Activated naive CD4-positive, alpha-beta T cell treated with anti-CD3 and anti-CD28 coated beads for 36 hours (primary cell): ENCODE results near the gene STAT1. TPM values are rescaled to one million over a fixed set of nuclear protein-coding genes. Genes with fewer than 3 reads are reported as not detected.
A peak's percentile ranks its signal among the peaks of the same experiment; 100 is the strongest.

Source experiments
- CTCF ChIA-PET: fragments of 350-600 bp; sonication (Branson Sonifier 250); formaldehyde crosslinking; loops from one replicate; lab custom pipeline; 2021; ENCODE audit warnings: antibody characterized with exemption; lab: Charles Lee
- DNase-seq: peaks from one replicate; pipeline ENCODE4 v3.0.0-alpha.2; 2020
- H3K27ac Mint-ChIP-seq: one replicate; pipeline ENCODE4 v1.8.0; 2021; ENCODE audit warnings: mild to moderate bottlenecking, mixed read lengths
- H3K27me3 Mint-ChIP-seq: one replicate; pipeline ENCODE4 v1.8.0; 2021; ENCODE audit warnings: low read depth, mixed read lengths
- H3K36me3 Mint-ChIP-seq: one replicate; pipeline ENCODE4 v1.8.0; 2021; ENCODE audit warnings: low read depth, mixed read lengths
- H3K4me1 Mint-ChIP-seq: one replicate; pipeline ENCODE4 v1.8.0; 2021; ENCODE audit warnings: low read depth, mixed read lengths
- H3K4me3 Mint-ChIP-seq: one replicate; pipeline ENCODE4 v1.8.0; 2021; ENCODE audit warnings: mild to moderate bottlenecking, moderate library complexity, mixed read lengths
- H3K9me3 Mint-ChIP-seq: one replicate; pipeline ENCODE4 v1.8.0; 2021; ENCODE audit warnings: mixed read lengths
- intact Hi-C: fragments of 100-400 bp; cut with micrococcal nuclease; formaldehyde crosslinking; loops from one replicate; pipeline ENCODE4 v1.15.1; 2023
- total RNA-seq, 2 experiments: library from RNA; stranded (reverse); gene quantifications; one replicate each; pipeline ENCODE4 v1.2.3, GENCODE V29; 2021

The STAT1 gene
- total RNA-seq, 2 experiments from 2014 or later: 376 to 402 TPM

- Mint-ChIP-seq H3K4me3 (no peak overlapping the region), H3K4me1 (peaks cover 34% of the 10 kb centered on the region), H3K36me3 (peaks cover 5% of the 10 kb centered on the region), H3K27me3 (no peaks in the 10 kb centered on the region), H3K27ac (no peak overlapping the region), H3K9me3 (peaks cover 8% of the 10 kb centered on the region)
- CTCF ChIA-PET: interaction anchor here (0.9 to 1.4 kb wide), 4 partner anchors 8 to 140 kb away, joined by 4 to 5 read pairs (median 5); no protein-coding TSS in a partner anchor
- intact Hi-C loops: loop anchor here (1.0 to 2.0 kb wide), 4 partner anchors 99 to 662 kb away; partner anchors contain the start of gene NEMP2
- DNase-seq: no peak
Observed at GRCh38 chr2:191015239-191015638, 1.3 kb upstream of the STAT1 start.

- DNase-seq: peak; percentile 60
- Mint-ChIP-seq H3K27me3 (no peaks in the 10 kb centered on the region), H3K27ac (no peak overlapping the region), H3K4me3 (no peak overlapping the region), H3K4me1 (peaks cover 40% of the 10 kb centered on the region), H3K9me3 (peaks cover 8% of the 10 kb centered on the region), H3K36me3 (peaks cover 11% of the 10 kb centered on the region)
- CTCF ChIA-PET: interaction anchor here (0.8 to 1.7 kb wide), 6 partner anchors 9 to 141 kb away, joined by 3 to 5 read pairs (median 4); no protein-coding TSS in a partner anchor
- intact Hi-C loops: loop anchor here (1.0 to 2.0 kb wide), 10 partner anchors 8 to 662 kb away; partner anchors contain the start of gene NEMP2
Observed at GRCh38 chr2:191014653-191015020, 666 bp upstream of the STAT1 start.

- Mint-ChIP-seq H3K4me1 (peaks cover 38% of the 10 kb centered on the region), H3K9me3 (peaks cover 8% of the 10 kb centered on the region), H3K36me3 (peaks cover 17% of the 10 kb centered on the region), H3K4me3 (no peak overlapping the region), H3K27ac (no peak overlapping the region), H3K27me3 (no peaks in the 10 kb centered on the region)
- no peak for DNase-seq
- intact Hi-C loops: loop anchor here (1.0 kb wide), 1 partner anchor 10 kb away; no protein-coding TSS in a partner anchor
- CTCF ChIA-PET: interaction anchor here (1.4 to 1.7 kb wide), 2 partner anchors 11 to 13 kb away, joined by 4 read pairs; no protein-coding TSS in a partner anchor
Observed at GRCh38 chr2:191013682-191013931, 364 bp downstream of the STAT1 start.

- H3K9me3 Mint-ChIP-seq: peaks cover 8% of the 10 kb centered on the region
- H3K27me3 Mint-ChIP-seq: no peaks in the 10 kb centered on the region
- H3K36me3 Mint-ChIP-seq: peaks cover 22% of the 10 kb centered on the region
- no peak overlapping the region for H3K27ac Mint-ChIP-seq
- CTCF ChIA-PET: interaction anchor here (0.9 to 1.9 kb wide), 12 partner anchors 8 to 142 kb away, joined by 3 to 15 read pairs (median 4); no protein-coding TSS in a partner anchor
- no peak overlapping the region for H3K4me3 Mint-ChIP-seq
- no peak for DNase-seq
- intact Hi-C loops: loop anchor here (1.0 kb wide), 1 partner anchor 10 kb away; no protein-coding TSS in a partner anchor
- peaks cover 37% of the 10 kb centered on the region for H3K4me1 Mint-ChIP-seq
Observed at GRCh38 chr2:191012845-191013681, 908 bp downstream of the STAT1 start.

GRCh38 chr2:191012346-191012745 lies 1.6 kb downstream of the STAT1 start:
- peaks cover 8% of the 10 kb centered on the region for H3K9me3 Mint-ChIP-seq
- H3K4me1 Mint-ChIP-seq: peaks cover 41% of the 10 kb centered on the region
- no peak overlapping the region for H3K27ac Mint-ChIP-seq
- no peaks in the 10 kb centered on the region for H3K27me3 Mint-ChIP-seq
- DNase-seq: no peak
- no peak overlapping the region for H3K4me3 Mint-ChIP-seq
- intact Hi-C loops: no loop called here
- CTCF ChIA-PET: interaction anchor here (0.6 to 1.9 kb wide), 11 partner anchors 9 to 143 kb away, joined by 3 to 15 read pairs (median 4); no protein-coding TSS in a partner anchor
- peaks cover 29% of the 10 kb centered on the region for H3K36me3 Mint-ChIP-seq

- H3K27ac Mint-ChIP-seq: no peak overlapping the region
- no peak overlapping the region for H3K4me3 Mint-ChIP-seq
- H3K4me1 Mint-ChIP-seq: peaks cover 45% of the 10 kb centered on the region
Observed at GRCh38 chr2:191010887-191011885, 2.8 kb downstream of the STAT1 start.

GRCh38 chr2:191009541-191010374 lies 4.2 kb downstream of the STAT1 start:
- Mint-ChIP-seq H3K4me3 (no peak overlapping the region), H3K27ac (peak overlapping the region; percentile 76), H3K36me3 (peaks cover 52% of the 10 kb centered on the region), H3K9me3 (peaks cover 6% of the 10 kb centered on the region), H3K27me3 (no peaks in the 10 kb centered on the region), H3K4me1 (peaks cover 50% of the 10 kb centered on the region)
- intact Hi-C loops: no loop called here
- CTCF ChIA-PET: no interaction called here
- no peak for DNase-seq

More at GRCh38 chr2:191010887-191011885, 2.8 kb downstream of the STAT1 start:
- intact Hi-C loops: loop anchor here (1.0 kb wide), 1 partner anchor 9 kb away; no protein-coding TSS in a partner anchor
- DNase-seq: peak; percentile 53
- Mint-ChIP-seq H3K27me3 (no peaks in the 10 kb centered on the region), H3K36me3 (peaks cover 37% of the 10 kb centered on the region), H3K9me3 (peaks cover 5% of the 10 kb centered on the region)
- CTCF ChIA-PET: interaction anchor here (0.8 to 1.9 kb wide), 6 partner anchors 12 to 144 kb away, joined by 3 to 15 read pairs (median 4); partner anchors contain the start of gene STAT4

GRCh38 chr2:191008286-191008685 lies 5.7 kb downstream of the STAT1 start:
- H3K4me3 Mint-ChIP-seq: peak overlapping the region; percentile 22
- no peak for DNase-seq
- no peaks in the 10 kb centered on the region for H3K27me3 Mint-ChIP-seq
- H3K4me1 Mint-ChIP-seq: peaks cover 65% of the 10 kb centered on the region
- peaks cover 66% of the 10 kb centered on the region for H3K36me3 Mint-ChIP-seq
- H3K9me3 Mint-ChIP-seq: peaks cover 19% of the 10 kb centered on the region
- peak overlapping the region; percentile 81 for H3K27ac Mint-ChIP-seq
- CTCF ChIA-PET: interaction anchor here (1.3 to 1.4 kb wide), 2 partner anchors 21 to 227 kb away, joined by 3 read pairs; no protein-coding TSS in a partner anchor
- intact Hi-C loops: no loop called here

- H3K27ac Mint-ChIP-seq: peak overlapping the region; percentile 13
- H3K9me3 Mint-ChIP-seq: peaks cover 21% of the 10 kb centered on the region
- peaks cover 76% of the 10 kb centered on the region for H3K36me3 Mint-ChIP-seq
- no peak overlapping the region for H3K4me3 Mint-ChIP-seq
- CTCF ChIA-PET: interaction anchor here (0.9 to 1.4 kb wide), 4 partner anchors 20 to 226 kb away, joined by 3 read pairs; no protein-coding TSS in a partner anchor
- H3K27me3 Mint-ChIP-seq: no peaks in the 10 kb centered on the region
- intact Hi-C loops: no loop called here
- H3K4me1 Mint-ChIP-seq: peaks cover 71% of the 10 kb centered on the region
- no peak for DNase-seq
Observed at GRCh38 chr2:191006997-191007783, 6.8 kb downstream of the STAT1 start.

GRCh38 chr2:191006297-191006696 lies 7.7 kb downstream of the STAT1 start:
- no peaks in the 10 kb centered on the region for H3K27me3 Mint-ChIP-seq
- intact Hi-C loops: no loop called here
- H3K27ac Mint-ChIP-seq: no peak overlapping the region
- CTCF ChIA-PET: no interaction called here
- no peak for DNase-seq
- peaks cover 83% of the 10 kb centered on the region for H3K36me3 Mint-ChIP-seq
- no peak overlapping the region for H3K4me3 Mint-ChIP-seq
- peaks cover 21% of the 10 kb centered on the region for H3K9me3 Mint-ChIP-seq
- peaks cover 76% of the 10 kb centered on the region for H3K4me1 Mint-ChIP-seq
